HG02870 (cell line): ENCODE results near the gene ABHD17A.

Experiments
- ATAC-seq: cut with Tn5 transposase; IDR thresholded peaks from one replicate; pipeline ENCODE4 v1.9.1; 2021; ENCODE audit warnings: mild to moderate bottlenecking, moderate library complexity; ENCODE audit not compliant: unreplicated experiment

Gene ABHD17A

DNA sequence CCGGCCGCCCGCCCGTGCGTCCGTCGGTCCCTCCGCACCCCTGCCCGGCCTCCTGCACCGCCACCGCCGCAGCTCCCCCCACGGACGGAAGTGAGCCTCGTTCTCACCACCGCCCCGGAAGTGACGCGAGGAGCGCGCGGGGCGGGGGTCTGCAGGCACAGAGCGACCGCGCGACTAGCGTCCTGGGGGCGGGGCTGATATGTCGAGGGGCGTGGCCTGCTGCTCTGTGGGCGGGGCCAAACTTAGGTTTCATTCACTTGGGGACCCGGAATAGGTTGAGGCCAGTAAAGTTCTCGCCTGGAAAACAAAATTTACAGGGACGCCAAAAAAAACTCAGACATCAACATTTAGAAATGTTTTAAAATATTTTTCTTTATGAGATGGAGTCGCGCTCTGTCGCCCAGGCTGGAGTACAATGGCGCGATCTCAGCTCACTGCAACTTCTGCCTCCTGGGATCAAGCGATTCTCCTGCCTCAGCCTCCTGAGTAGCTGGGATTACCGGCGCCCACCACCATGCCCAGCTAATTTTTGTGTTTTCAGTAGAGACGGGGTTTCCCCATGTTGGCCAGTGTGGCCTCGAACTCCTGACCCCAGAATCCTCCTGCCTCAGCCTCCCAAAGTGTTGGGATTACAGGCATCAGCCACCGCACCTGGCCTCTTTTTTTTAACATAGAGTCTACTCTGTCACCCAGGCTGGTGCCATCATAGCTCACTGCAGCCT lies at the start of gene ABHD17A:
TSS of gene ABHD17A (minus strand) at position 99 of the 722 bp plus-strand sequence. CDS start 3,930 bp downstream, outside the sequence.
- peak; percentile 57 for ATAC-seq

- ATAC-seq = no peak
These were observed 48.6 kb upstream of the ABHD17A start for GRCh38 chr19:1933942-1934341.

DNA sequence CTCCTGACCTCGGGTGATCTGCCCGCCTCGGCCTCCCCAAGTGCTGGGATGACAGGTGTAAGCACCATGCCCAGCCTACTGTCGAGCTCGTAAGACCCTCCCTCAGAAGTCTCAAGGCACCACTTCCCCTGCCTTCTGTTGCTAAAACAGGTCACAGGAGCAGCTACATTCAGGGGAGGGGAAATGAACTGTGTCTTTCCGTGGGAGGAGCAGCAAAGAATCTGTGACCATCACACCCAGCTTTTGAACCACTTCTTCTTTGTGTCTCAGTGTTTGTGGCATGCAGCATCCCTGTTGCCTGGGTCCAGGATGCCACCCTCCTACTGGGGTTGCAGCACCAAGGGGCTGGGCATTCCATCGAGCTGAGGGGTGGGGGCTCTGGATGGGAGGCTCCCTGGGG lies 47.9 kb upstream of the ABHD17A start:
- no peak for ATAC-seq

GRCh38 chr19:1932395-1932794 lies 47.1 kb upstream of the ABHD17A start:
- ATAC-seq = no peak

DNA sequence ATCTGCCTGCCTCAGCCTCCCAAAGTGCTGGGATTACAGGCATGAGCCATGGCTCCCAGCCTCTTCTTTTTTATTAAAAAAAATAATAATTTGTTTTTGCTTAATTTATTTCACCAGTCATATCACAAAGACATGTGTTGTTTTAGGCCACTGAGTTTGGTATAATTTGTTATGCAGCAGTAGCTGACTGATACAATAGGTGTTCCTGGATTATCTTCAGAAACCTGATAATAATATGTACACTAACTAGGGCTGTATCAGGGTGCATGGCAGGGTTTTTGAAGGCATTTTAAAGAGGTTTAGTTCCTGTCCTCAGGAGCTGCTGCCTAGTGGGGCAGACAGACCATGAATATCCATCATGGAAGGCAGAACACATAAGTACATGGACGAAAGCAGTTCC lies 46.1 kb upstream of the ABHD17A start:
- ATAC-seq = no peak

- no peak for ATAC-seq
These were observed 43.9 kb upstream of the ABHD17A start for GRCh38 chr19:1929021-1929742.

DNA sequence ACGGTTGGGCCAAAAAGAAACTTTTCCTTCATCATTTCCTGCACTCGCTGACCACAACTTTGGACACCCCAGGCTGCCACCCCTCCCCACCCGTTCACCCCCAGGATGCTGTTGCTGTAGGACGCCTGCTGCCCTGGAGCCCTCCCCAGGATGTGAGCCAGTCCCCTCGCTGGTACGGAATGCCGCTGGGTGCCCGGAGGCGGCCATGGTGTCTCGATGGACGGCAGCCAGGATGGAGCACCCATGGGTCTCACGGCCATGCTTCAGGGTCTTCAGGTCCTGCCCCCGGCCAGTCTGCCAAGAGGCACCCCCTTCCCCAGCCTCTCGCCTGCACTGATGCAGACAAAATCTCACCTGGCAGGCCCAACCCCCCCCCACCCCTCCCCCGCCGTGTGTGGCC lies 40.2 kb upstream of the ABHD17A start:
- ATAC-seq = no peak

DNA sequence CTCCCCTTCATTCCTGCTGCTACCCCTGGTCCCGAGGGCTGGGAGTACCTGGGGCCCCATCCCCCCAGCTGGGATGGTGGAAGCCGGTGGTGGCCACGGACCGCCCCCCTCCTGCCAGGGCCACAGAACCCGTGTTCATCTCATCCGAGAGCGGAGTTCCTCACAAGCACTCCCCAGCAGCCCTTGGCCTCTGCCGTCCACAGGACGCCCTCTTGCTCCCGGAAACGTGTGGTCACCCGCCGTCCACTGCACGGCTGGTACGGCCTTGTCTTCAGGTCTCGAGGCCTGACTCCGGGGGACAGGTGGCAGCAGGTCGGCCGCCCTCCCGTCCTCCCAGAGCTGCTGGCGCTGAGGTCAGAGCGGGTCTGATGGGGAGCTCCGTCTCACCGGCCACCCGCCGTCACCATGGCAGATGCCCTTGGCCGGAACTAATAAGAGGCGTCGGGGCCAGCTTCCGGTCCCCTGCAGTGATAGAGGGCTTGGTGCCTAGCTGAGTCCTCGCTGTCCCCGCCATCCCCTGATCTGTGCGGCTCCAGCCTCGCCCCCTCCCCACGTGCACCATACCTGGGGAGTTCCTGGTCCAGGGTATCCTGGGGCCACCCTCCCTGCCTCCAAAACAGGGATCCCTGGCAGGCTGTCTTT lies 39.1 kb upstream of the ABHD17A start:
- ATAC-seq = no peak

DNA sequence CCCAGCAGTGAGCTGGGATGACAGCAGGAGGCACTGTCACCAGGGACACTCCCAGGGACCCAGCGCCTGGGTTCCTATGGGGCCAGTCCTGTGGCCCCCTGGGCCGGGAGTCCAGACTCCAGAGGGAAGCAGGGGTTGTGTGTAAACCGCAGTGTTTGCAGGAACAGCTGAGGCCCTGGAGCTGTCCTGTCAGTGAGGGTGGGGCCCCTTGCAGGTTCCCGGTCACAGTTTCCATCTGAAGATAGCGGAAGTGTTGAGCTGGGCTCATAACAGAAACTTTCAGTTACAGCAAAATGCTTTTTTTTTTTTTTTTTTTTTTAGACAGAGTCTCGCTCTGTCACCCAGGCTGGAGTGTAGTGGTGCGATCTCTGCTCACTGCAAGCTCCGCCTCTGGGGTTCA lies 38.0 kb upstream of the ABHD17A start:
- ATAC-seq = peak; percentile 69

DNA sequence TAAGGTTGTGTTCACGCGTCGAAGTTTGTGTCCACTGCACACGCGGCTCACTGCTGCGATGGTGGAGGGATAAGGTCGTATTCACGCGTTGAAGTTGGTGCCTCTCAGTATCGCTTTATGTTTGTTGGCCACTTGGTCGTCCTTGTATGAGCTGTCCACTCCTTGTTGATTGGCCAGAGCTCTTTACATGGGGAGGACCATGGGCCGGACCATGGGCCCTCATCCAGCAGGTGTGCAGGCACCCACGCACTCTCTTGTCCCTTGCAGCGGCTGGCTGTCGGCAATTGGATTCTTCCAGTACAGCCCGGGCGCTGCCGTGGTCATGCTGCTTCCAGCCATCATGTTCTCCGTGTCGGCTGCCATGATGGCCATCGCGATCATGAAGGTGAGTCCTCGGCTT lies 37.5 kb upstream of the ABHD17A start:
- ATAC-seq = no peak

DNA sequence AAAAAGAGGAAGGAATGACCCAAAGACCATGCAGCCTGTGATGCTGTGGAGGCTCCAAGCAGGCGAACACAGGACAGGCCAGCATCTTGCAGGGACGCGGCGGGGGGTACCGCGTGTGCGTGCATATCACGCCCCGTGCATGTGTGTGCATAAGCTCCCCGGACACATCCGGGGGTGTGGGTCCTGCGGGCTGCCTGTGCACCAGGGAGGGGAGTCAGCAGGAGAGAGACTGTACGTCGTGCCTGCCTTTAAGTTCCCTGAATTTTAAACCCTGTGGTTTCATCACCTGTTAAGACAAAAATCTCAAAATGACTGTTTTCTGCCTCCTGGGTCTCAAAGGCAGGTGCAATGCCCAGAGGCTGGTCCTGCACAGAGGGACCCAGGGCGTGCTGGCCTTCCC lies 36.5 kb upstream of the ABHD17A start:
- ATAC-seq = no peak

DNA sequence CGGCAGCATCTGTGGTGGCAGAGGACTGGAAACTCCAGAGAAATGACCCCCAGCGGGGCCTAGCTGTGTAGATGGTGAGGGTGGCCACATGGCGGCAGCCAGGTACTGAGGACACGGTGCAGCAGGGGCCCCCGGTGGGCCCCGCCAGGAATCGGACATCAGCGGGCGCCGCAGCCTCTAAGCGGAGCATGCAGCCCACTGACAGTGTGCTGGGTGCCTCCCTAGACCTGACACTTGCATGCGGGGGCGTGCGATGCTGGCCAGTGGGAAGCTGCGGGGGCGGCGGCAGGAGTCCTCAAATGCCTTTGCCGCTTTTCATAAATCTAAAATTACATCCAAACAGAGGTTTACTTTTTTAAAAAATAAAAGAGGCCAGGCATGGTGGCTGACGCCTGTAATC lies 36.0 kb upstream of the ABHD17A start:
- ATAC-seq = no peak

DNA sequence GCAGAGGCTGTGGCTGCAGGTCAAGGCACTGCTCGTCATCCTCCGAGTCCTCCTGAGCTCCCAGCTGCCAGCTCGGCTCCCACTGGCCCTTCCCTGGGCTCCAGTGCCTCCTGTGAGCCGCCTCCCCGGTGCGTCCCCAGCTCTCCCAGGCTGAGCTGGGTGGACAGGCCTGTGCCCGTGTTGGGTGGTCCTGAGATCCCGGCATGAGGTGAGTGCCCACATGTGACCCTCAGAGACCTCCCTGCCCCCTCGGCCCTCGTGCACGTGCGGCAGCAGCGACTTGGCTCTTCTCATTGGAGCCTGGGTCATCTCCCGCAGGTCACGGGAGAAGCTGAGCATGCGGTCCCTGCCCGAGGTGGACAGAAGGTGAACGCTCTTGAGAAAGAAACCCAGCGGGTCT lies 35.3 kb upstream of the ABHD17A start:
- ATAC-seq = no peak

- no peak for ATAC-seq
These were observed 33.7 kb upstream of the ABHD17A start for GRCh38 chr19:1918975-1919374.

DNA sequence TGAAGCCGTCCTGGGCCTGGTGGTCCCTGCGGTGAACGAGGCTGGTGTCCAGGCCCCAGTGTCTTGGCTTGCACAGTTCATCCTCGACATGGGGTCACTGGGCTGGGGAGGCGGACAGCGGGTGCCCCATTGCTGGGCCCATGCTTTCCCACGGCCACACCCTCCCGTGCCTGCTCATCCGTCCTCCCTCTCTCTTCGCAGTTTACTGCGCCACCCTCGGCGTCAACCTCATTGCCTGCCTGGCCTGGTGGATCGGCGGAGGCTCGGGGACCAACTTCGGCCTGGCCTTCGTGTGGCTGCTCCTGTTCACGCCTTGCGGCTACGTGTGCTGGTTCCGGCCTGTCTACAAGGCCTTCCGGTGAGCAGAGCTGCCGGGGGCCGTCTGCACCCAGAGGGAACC lies 32.6 kb upstream of the ABHD17A start:
- no peak for ATAC-seq

- ATAC-seq = no peak
These were observed 31.9 kb upstream of the ABHD17A start for GRCh38 chr19:1917146-1917545.

DNA sequence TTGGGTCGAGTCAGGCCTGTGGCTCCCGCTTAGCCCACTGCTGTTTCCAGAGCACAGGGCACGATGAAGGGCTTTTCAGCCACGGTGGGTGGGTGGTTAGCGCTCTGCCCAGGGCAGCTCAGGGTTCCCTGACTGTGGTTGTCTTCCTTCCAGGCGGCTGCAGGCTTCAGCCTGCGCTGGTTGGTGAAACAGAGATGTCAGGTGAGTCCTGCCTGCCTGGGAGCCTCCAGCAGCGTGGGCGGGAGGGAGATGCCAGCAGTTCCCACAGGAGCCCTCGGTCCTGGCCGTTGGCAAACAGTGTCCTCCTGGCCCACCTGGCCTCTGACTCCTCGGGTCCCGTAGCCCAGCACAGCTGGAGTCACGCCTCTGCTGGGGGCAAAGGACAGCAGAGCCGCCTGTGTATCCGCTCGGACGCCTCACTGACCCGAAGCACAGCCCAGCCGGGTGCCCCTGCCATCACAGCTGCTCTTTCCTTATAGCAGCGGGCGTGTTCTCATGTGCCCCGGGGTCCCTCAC lies 29.6 kb upstream of the ABHD17A start:
- ATAC-seq = no peak

DNA sequence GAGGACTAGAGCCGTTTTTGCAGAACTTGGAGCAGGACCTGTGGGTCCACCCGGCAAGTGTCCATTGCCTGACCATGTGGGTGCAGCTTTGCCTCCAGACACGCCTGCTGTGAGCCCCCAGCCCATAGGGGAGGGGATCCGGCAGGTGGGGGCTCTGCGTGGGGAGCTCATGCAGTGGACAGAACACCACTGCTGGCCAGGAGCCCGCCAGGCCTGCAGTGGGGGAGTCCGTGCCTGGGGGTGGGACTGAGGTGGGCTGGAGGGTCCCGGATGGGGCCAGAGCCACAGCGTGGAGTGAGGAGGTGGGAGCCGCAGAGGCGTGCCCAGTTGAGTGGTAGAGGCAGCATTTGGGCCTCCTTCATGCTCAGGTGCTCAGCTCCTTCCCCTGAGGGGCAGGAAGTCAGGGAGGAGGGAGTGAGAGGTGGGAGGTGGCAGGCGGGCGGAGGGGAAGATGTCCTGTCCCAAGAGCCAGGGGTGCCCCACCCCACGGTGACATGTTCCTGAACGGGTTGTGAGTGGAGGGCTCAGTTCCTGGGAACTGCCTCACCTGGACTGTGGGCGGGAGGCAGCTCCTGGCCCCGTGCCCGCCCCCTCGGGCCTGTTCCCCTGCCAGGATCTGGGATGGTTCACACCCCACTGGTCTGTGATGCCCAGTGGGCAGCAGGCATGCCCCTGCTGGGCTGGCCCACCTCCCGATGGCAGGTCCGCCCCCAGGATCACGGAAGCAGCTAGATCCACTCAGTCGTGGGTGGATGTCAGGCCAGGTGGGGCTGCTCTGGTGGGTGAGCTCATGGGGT lies 28.7 kb upstream of the ABHD17A start:
- ATAC-seq = no peak

DNA sequence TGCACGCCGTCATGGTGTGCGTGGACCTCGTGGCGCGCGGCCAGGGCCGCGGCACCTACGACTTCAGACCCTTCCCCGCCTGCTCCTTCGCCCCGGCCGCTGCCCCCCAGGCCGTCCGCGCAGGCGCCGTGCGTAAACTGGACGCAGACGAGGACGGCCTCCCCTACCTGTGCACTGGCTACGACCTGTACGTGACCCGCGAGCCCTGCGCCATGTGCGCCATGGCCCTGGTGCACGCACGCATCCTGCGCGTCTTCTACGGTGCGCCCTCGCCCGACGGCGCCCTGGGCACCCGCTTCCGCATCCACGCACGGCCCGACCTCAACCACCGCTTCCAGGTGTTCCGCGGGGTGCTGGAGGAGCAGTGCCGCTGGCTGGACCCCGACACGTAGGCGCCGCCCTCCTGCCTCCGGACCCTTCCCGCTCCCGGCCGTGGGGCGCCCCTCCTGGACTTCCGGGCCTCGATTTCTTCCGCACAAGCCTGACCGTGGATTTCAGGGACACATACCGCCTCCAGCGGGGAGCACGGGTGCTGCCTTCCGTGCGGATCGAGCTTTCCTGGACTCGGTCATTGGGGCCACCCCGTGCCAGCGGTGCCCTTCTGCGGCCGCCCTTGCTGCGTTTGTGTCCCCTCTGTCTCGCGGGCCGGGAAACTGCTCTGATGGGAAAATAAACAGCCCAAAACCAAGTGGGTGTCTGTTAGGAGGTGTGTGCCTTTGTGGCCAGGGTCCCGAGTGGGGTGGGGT lies 27.6 kb upstream of the ABHD17A start:
- ATAC-seq = no peak

GRCh38 chr19:1911995-1912394 lies 26.7 kb upstream of the ABHD17A start:
- no peak for ATAC-seq
